GM21526 (cell line): Measurements from ENCODE around the gene ITGA5.

Experiments
- ATAC-seq: cut with Tn5 transposase; IDR thresholded peaks from one replicate; pipeline ENCODE4 v1.9.1; 2021; ENCODE audit warnings: moderate library complexity; ENCODE audit not compliant: unreplicated experiment, low FRiP score

ITGA5 gene

DNA sequence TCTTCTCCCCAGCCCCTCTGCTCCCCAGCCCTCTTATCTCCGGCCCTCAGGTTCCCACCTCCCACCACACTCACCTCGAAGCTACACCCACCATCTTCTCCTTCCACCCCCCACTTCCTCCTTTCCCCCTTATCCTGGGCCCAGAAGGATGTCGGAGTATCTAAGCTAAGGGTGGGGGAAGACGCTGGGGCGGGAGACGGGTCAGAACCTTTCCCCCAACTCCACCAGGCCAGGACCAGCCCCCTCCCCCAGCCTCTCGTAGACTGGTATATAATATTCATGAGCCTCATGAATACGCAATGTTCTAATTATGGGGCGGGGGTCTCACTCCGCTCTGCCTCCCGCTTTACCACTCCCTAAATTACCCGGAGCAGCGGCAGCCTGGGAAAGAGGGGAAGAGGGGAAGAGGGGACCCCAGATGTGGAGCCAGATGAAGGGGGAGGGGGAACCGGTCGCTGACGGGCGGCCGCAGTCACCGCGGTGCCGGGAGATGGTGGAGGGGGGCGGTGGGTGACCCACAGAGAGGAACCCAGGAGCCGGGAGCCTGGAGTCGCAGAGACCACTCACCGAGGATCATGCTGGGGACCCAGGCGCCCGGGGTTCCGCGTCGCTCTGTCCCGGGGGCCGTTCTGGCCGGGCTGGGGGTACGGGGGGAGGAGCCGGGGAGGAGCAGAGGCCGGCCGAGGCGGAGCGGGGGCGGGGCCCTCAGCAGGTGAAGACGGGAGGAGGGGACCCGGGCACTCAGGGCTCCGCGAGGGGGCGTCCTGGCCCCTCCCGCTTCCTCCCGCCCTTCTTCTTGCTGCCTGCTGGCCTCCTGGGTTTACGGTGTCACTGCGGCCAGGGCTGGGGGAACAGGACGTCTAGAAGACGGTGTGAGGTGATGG lies 28.2 kb downstream of the ITGA5 start:
- no peak for ATAC-seq

- no peak for ATAC-seq
Observed at GRCh38 chr12:54390176-54390667, 28.8 kb downstream of the ITGA5 start.

- ATAC-seq, result no peak
Observed at GRCh38 chr12:54389607-54390175, 29.4 kb downstream of the ITGA5 start.

DNA sequence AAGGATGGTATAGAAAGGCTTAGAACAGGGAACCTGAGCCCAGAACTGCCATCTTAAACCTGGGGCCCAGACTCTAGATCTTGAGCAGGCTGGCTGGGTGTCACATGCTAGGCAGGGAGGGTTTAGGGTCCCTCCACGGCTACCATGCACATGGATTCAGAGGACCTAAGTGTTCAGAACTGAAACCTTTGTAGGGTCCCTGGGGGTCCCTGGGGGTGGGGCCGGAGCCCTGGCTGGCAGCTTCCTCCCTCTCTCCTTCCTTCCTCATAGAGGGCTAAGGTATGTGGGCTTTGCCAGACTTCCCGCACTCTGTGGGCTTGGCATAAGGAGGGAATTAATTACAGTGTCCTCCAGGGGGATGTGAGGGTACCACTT lies 29.9 kb downstream of the ITGA5 start:
- ATAC-seq, result no peak

DNA sequence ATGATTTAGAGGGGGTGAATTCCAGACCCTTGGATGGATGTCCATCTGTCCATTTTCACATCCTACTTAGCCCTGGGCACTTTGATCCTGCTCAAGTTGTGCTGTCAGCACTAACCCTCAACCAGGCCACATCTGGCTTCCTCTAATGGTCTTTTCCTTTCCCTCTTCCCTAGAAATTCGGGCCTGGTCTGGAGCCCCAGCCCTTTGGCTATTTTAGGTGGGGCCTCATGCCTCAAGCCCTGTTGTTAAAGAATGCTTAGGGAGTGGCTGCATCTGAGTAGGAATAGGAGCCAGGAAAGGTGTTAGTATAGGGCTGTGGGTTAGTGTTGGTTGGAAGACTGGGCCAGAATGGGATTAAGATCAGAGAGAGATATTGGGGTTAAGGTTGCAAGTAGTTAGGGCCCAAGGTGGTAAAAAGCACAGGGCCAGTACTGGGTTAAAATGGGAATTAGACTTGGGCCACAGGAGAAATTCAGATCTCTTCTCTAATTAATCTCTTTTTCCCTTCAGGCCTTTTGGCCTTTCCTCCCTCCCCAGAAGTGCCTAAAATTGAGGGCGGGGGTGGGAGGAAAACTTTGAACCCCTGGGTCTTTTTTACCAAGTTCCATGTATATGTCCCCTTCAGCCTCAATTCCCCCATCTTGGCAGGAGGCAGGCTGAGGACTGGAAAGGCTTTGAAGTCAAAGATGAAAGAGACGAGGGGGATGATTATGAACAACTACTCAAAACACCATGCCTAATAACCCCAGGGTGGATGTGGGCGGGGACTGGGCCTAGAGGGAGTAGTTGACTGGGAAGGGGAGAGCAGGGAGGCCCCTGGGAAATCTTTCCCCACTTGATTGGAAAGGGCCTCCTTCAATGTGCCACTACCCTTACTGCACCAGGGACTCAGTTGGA lies 30.6 kb downstream of the ITGA5 start:
- ATAC-seq, result no peak

- ATAC-seq, result no peak
Observed at GRCh38 chr12:54387114-54387467, 32.0 kb downstream of the ITGA5 start.

- ATAC-seq, result no peak
Observed at GRCh38 chr12:54386403-54387113, 32.5 kb downstream of the ITGA5 start.

GRCh38 chr12:54385251-54385914 lies 33.7 kb downstream of the ITGA5 start:
- ATAC-seq, result no peak

DNA sequence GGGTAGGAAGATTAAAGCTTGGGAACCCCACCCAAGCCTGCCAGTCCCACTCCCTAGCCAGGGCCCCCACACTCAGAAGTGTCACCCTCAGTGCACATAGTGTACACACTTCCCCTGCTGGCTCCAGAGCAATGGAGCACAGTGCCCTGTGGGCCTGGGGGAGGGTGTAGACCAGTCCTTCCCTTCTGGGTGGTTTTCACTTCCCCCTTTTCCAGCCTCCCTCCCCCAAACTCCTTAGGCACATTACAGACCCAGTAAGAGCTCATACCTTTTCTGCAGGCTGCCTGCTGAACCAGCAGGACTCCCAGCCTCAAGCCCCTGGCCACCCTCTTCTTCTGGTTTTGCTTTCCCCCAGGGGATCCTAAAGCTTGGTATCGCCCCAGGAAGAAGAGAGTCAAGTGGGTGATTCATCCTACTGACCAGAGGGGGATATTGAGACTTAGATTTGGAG lies 34.5 kb downstream of the ITGA5 start, which contains the start of gene ZNF385A:
Gene ZNF385A (minus strand): TSS at position 143 of the 451 bp plus-strand sequence. CDS start 219 bp downstream, outside the sequence.
- no peak for ATAC-seq

DNA sequence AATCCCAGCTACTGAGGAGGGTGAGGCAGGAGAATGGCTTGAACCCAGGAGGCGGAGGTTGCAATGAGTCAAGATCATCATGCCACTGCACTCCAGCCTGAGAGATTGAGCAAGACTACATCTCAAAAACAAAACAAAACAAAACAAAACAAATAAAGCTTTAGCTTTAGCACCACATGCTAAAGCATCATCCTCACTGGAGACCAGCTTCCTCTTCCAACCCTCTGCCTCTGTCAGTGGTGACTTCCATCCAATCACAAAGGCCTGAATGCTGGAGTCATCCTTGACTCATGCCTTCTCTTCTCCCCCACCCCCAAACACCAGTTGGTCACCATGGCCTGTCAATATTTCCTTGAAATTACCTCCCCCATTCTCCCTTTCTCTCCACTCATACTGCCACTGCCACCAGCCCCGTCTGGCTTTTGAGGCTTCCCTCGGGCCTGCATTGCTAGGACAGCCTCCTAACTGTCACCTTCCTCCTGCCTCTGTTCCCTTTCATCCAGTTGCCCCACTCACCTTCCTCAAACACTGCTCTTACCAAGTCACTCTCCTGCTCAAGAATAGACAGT lies 35.9 kb downstream of the ITGA5 start:
- ATAC-seq, result no peak

- ATAC-seq, result no peak
Observed at GRCh38 chr12:54381136-54381535, 37.9 kb downstream of the ITGA5 start.

DNA sequence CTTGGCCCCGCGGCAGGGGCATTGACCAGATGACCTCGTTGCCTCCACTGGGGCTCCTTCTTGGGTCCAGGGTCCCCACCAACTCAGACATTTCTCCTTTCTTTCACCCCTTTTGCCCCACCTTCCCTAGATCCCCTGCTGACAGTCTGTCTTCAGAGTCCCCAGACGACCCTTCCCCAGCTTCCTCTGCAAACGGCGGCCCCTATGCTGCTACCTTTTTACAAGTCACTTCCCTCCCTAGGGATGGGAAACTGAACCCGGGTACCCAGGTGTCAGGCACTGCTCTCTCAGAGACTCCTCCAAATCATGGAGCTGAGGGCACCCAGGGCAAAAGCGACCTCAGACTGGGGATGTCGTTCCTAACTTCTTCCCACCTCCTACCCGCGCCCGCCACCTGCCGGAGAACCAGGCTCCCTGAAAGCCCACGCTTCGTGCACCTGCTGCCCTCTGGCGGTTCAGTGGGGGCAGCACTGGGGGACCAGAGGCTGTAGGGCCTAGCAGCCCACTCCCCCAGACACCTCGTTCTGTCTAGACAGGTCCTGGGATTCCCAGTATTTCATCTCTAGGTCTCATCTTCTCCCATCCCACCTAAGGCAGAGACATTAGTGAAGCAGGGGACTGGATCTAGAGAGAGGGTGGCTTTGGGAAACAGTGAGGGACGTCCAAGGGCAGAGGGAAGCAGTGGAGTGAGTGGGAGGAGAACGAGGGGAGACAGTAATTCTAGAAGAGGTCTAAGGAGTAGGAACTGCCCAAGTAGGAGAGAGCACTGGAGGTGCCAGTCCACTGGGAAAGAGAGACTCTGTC lies 39.5 kb downstream of the ITGA5 start:
- ATAC-seq, result peak; percentile 78

GRCh38 chr12:54378796-54379397 lies 40.2 kb downstream of the ITGA5 start:
- no peak for ATAC-seq

GRCh38 chr12:54377797-54378515 lies 41.1 kb downstream of the ITGA5 start:
- no peak for ATAC-seq

DNA sequence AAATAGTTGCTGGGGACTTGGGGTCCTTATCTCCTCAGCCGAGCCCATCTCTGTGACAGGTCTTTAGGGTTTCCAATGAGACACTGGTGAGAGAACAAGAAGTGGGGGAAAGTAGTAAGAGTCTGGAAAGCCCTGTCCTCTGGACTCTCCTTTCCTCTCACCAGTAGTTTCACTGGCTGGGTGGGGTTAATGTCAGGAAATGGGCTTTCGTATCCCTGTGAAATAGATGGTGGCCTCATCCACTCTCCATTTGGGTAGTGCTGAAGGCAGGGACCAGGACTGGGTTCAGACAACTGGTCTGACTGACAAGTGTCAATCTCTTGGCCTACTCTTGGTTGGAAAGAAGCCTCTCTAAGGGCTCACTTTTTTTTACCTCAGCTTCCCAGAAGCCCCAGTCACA lies 42.1 kb downstream of the ITGA5 start:
- ATAC-seq, result no peak

DNA sequence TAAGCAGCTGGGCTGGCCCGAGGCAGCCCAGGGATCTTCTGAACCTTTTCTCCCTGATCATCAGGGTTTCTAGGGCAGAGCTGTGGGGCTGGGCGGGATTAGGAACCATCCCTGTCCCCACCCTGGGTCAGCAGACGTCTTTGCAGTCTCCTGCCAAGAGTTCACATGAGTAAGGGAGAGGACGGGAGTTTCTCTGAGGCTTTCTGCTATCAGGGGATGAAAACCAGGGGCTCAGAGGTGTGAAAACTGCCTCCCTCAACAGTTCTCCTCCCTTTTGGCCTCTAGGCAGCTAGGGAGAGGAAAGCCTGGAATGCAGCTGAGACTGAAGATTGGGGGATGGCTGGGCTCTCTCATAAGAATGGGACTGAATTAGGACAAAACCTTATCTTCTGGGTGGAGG lies 42.5 kb downstream of the ITGA5 start:
- no peak for ATAC-seq

GRCh38 chr12:54375259-54375579 lies 43.8 kb downstream of the ITGA5 start:
- ATAC-seq, result no peak
